HCT116 (cell line): Measurements from ENCODE around the gene SLC22A23. TPM values are rescaled to one million over a fixed set of nuclear protein-coding genes. Genes with fewer than 3 reads are reported as not detected.

ENCODE experiments used
- ATAC-seq: fragments of 200-7000 bp; cut with Tn5 transposase; 2 replicates; pipeline ENCODE4 v1.9.1; 2020; ENCODE audit warnings: mild to moderate bottlenecking, moderate library complexity
- BruUV-seq: library from RNA; stranded (reverse); fragments of 400-500 nt; replicated peaks from 2 replicates; lab custom pipeline; 2021; lab: Mats Ljungman, UMichigan
- CTCF ChIA-PET: fragments of 300-600 bp; sonication (Branson Sonifier 250); formaldehyde crosslinking; loops from one replicate; lab custom pipeline; 2021; ENCODE audit warnings: antibody characterized with exemption; lab: Charles Lee
- POLR2A ChIA-PET: fragments of 300-600, 350-600 bp; sonication (Branson Sonifier 250); formaldehyde crosslinking; loops from one replicate; lab custom pipeline; 2021; ENCODE audit warnings: antibody characterized with exemption; lab: Charles Lee
- RAD21 ChIA-PET, 2 experiments: fragments of 300-600 bp; sonication (Branson Sonifier 250); formaldehyde crosslinking; loops; one replicate each; lab custom pipeline; 2023; ENCODE audit warnings: low total read pairs in 2 of 2; ENCODE audit not compliant: uncharacterized antibody in 2 of 2, unreplicated experiment in 2 of 2, low non-redundant PET in 1 of 2; lab: Charles Lee
- DNase-seq: peaks from one replicate; pipeline ENCODE4 v3.0.0-alpha.2; 2010; ENCODE audit warnings: low read depth, low spot score
- H2AFZ ChIP-seq: fragments of 200-600 bp; shearing (Covaris generic), sonication (generic); 2 replicates; pipeline ENCODE4 v1.6.1; 2017; ENCODE audit warnings: low read depth, mixed run types, mixed read lengths, antibody characterized with exemption, low read length; ENCODE audit not compliant: poor library complexity, severe bottlenecking
- H3K27ac ChIP-seq: 2 replicates; pipeline ENCODE4 v1.5.1; 2012; ENCODE audit warnings: low read depth, low read length
- H3K27me3 ChIP-seq: fragments of 200-600 bp; sonication (generic); 2 replicates; pipeline ENCODE4 v1.6.1; 2016; ENCODE audit warnings: mixed run types, low read length, mixed read lengths; ENCODE audit not compliant: insufficient read depth
- H3K36me3 ChIP-seq, 2 experiments: fragments of 200-500 bp in 1 of 2; fragments of 200-600 bp in 1 of 2; sonication (Bioruptor generic) in 1 of 2; sonication (generic) in 1 of 2; 2 replicates each; pipeline versions ENCODE4 v1.5.1 to v1.6.1; 2014 to 2016; ENCODE audit warnings: low read length in 2 of 2, inconsistent platforms in 1 of 2, mixed read lengths in 1 of 2, mixed run types in 1 of 2; ENCODE audit not compliant: insufficient read depth in 2 of 2, control insufficient read depth in 1 of 2
- H3K4me1 ChIP-seq, 2 experiments: fragments of 200-600 bp in 1 of 2; sonication (generic) in 1 of 2; 2 replicates each; pipeline versions ENCODE4 v1.5.1 to v1.6.1; 2012 to 2017; ENCODE audit warnings: low read length in 2 of 2, inconsistent platforms in 1 of 2, mild to moderate bottlenecking in 1 of 2, mixed read lengths in 1 of 2, mixed run types in 1 of 2, moderate library complexity in 1 of 2; ENCODE audit not compliant: insufficient read depth in 2 of 2, control insufficient read depth in 1 of 2
- H3K4me2 ChIP-seq: fragments of 200-600 bp; sonication (generic); 2 replicates; pipeline ENCODE4 v1.6.1; 2017; ENCODE audit warnings: mixed run types, low read length, mixed read lengths
- H3K4me3 ChIP-seq, 2 experiments: fragments of 200-600 bp in 1 of 2; sonication (generic) in 1 of 2; replicated peaks in 1 of 2; 2 replicates each; pipeline ENCODE4 v1.5.1; 2011 to 2016; ENCODE audit warnings: low read length in 2 of 2, control low read depth in 1 of 2, low read depth in 1 of 2, mild to moderate bottlenecking in 1 of 2, mixed read lengths in 1 of 2, mixed run types in 1 of 2
- H3K79me2 ChIP-seq: fragments of 200-600 bp; sonication (generic); 2 replicates; pipeline ENCODE4 v1.6.1; 2017; ENCODE audit warnings: mild to moderate bottlenecking, mixed run types, low read length, moderate library complexity, mixed read lengths; ENCODE audit not compliant: insufficient read depth
- H3K9ac ChIP-seq: fragments of 200-600 bp; sonication (generic); 2 replicates; pipeline ENCODE4 v1.6.1; 2016; ENCODE audit warnings: low read length, mixed read lengths
- H3K9me2 ChIP-seq: fragments of 200-600 bp; sonication (generic), shearing (Covaris generic); 2 replicates; pipeline ENCODE4 v1.6.1; 2017; ENCODE audit warnings: mixed run types, mild to moderate bottlenecking, moderate library complexity; ENCODE audit not compliant: insufficient read depth
- H3K9me3 ChIP-seq, 2 experiments: fragments of 200-500 bp in 1 of 2; fragments of 200-600 bp in 1 of 2; sonication (Bioruptor generic) in 1 of 2; sonication (generic) in 1 of 2; 2 replicates each; pipeline ENCODE4 v1.6.1; 2014 to 2017; ENCODE audit warnings: low read length in 2 of 2, mixed read lengths in 2 of 2, inconsistent platforms in 1 of 2, low read depth in 1 of 2, mild to moderate bottlenecking in 1 of 2, mixed run types in 1 of 2, moderate library complexity in 1 of 2; ENCODE audit not compliant: control insufficient read depth in 1 of 2, insufficient read depth in 1 of 2
- H4K20me1 ChIP-seq: fragments of 200-600 bp; sonication (generic), shearing (Covaris generic); 2 replicates; pipeline ENCODE4 v1.6.1; 2017; ENCODE audit warnings: mixed run types, mild to moderate bottlenecking, moderate library complexity; ENCODE audit not compliant: insufficient read depth
- ATF3 ChIP-seq: IDR thresholded peaks from 2 replicates; pipeline ENCODE4 v1.6.1; 2012
- CBX3 ChIP-seq: IDR thresholded peaks from 2 replicates; pipeline ENCODE4 v1.6.1; 2012; ENCODE audit warnings: low read depth
- JUND ChIP-seq: IDR thresholded peaks from 2 replicates; pipeline ENCODE4 v1.6.1; 2012
- POLR2A ChIP-seq: IDR thresholded peaks from 2 replicates; pipeline ENCODE4 v1.7.0; 2011; ENCODE audit warnings: borderline replicate concordance; ENCODE audit not compliant: insufficient read depth, insufficient read length; ENCODE audit errors: extremely low read depth
- POLR2AphosphoS5 ChIP-seq: IDR thresholded peaks from 2 replicates; pipeline ENCODE4 v1.6.1; 2011; ENCODE audit warnings: mild to moderate bottlenecking, low read depth, low read length, moderate library complexity
- SIN3A ChIP-seq: IDR thresholded peaks from 2 replicates; pipeline ENCODE4 v1.6.1; 2012; ENCODE audit warnings: low read depth
- YY1 ChIP-seq: IDR thresholded peaks from 2 replicates; pipeline ENCODE4 v1.6.1; 2011; ENCODE audit warnings: low read length, low read depth, moderate library complexity, mild to moderate bottlenecking; ENCODE audit not compliant: insufficient replicate concordance; ENCODE audit errors: extremely low read depth
- ZNF274 ChIP-seq: fragments of 200-500 bp; sonication (Bioruptor generic); IDR thresholded peaks from 2 replicates; pipeline ENCODE4 v1.6.1; 2014; ENCODE audit warnings: mild to moderate bottlenecking, low read depth, low read length, inconsistent platforms
- intact Hi-C: fragments of 100-400 bp; cut with micrococcal nuclease; formaldehyde crosslinking; loops from 2 replicates; pipeline ENCODE4 v1.10.0; 2022
- total RNA-seq: library from RNA; stranded (reverse); gene quantifications from one replicate; pipeline ENCODE4 v1.2.1, GENCODE V29; 2021; ENCODE audit not compliant: unreplicated experiment
- TF ChIP-seq, protein P1 (sequence below): IDR thresholded peaks from 2 replicates; pipeline ENCODE4 v1.6.1; 2012; ENCODE audit warnings: low read depth

Gene SLC22A23
- total RNA-seq, 1 experiment from 2014 or later: 11.5 TPM

DNA sequence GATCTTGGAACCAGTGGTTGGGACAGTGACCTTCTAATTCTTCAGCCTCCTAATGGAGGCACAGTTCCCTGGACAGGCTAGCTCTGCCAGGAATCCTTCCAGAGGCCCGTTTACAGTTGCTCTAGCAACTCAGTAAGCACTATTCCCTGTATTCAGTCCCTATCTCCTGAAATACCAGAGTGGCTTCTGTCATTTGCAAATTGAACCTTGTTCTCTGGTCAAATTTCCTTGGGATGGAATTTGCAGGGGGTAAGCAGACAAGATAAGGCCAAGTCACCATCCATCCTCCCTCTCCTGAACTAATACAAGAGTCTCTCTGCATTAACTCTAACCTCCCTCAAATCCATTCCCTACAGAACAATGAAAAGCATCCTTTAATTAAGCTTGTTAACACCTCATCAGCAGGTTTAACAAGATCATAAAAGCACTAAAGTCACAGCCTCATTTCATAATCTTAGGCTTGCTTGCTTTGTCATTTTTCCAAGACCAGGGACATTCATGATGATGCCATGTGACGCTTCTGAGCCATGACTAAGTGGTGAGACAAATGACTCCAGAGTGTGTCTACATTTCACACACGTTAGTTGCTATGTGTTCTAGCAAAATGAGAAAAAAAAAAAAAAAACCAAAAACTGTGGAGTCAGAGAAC is 37.1 kb downstream of the SLC22A23 start:
- no peaks in the 10 kb centered on the region for H3K79me2 ChIP-seq
- no peak overlapping the region for H3K4me3 ChIP-seq
- H3K4me1 ChIP-seq: peaks cover 2 to 20% of the 10 kb centered on the region in 2 experiments; a peak in 2 of 4 replicates
- POLR2A ChIA-PET: no interaction called here
- no peaks in the 10 kb centered on the region for H3K27me3 ChIP-seq
- CTCF ChIA-PET: interaction anchor here (1.2 kb wide), 1 partner anchor 9 kb away, joined by 3 read pairs; no protein-coding TSS in a partner anchor
- no TSS peak for BruUV-seq
- H3K9me2 ChIP-seq: no peaks in the 10 kb centered on the region
- no peaks in the 10 kb centered on the region for H3K9me3 ChIP-seq
- intact Hi-C loops: no loop called here
- TF ChIP-seq YY1: no peak
- no peak for TF ChIP-seq ZNF274
- TF ChIP-seq CBX3: no peak
- TF ChIP-seq JUND: no peak
- no peak for TF ChIP-seq POLR2AphosphoS5
- no peak for TF ChIP-seq ATF3
- TF ChIP-seq, protein P1, sequence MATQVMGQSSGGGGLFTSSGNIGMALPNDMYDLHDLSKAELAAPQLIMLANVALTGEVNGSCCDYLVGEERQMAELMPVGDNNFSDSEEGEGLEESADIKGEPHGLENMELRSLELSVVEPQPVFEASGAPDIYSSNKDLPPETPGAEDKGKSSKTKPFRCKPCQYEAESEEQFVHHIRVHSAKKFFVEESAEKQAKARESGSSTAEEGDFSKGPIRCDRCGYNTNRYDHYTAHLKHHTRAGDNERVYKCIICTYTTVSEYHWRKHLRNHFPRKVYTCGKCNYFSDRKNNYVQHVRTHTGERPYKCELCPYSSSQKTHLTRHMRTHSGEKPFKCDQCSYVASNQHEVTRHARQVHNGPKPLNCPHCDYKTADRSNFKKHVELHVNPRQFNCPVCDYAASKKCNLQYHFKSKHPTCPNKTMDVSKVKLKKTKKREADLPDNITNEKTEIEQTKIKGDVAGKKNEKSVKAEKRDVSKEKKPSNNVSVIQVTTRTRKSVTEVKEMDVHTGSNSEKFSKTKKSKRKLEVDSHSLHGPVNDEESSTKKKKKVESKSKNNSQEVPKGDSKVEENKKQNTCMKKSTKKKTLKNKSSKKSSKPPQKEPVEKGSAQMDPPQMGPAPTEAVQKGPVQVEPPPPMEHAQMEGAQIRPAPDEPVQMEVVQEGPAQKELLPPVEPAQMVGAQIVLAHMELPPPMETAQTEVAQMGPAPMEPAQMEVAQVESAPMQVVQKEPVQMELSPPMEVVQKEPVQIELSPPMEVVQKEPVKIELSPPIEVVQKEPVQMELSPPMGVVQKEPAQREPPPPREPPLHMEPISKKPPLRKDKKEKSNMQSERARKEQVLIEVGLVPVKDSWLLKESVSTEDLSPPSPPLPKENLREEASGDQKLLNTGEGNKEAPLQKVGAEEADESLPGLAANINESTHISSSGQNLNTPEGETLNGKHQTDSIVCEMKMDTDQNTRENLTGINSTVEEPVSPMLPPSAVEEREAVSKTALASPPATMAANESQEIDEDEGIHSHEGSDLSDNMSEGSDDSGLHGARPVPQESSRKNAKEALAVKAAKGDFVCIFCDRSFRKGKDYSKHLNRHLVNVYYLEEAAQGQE: no peak
- TF ChIP-seq POLR2A: no peak
- no peak for TF ChIP-seq SIN3A
- DNase-seq (no peak), ATAC-seq (no peak)
- no peaks in the 10 kb centered on the region for H4K20me1 ChIP-seq
- RAD21 ChIA-PET: no interaction called here
- no peaks in the 10 kb centered on the region for H3K36me3 ChIP-seq
- no peak overlapping the region for H2AFZ ChIP-seq
- no peak overlapping the region for H3K27ac ChIP-seq
- H3K9ac ChIP-seq: no peak overlapping the region
- H3K4me2 ChIP-seq: no peak overlapping the region
